22Rv1 (cell line): Measurements from ENCODE around the gene RNASE1.

ENCODE experiments used
- ZFX ChIP-seq: fragments of 450-650 bp; IDR thresholded peaks from 2 replicates; pipeline ENCODE4 v1.6.1; 2017; ENCODE audit warnings: antibody characterized with exemption, borderline replicate concordance
- TF ChIP-seq, protein P1 (sequence below): fragments of 450-650 bp; IDR thresholded peaks from 2 replicates; pipeline ENCODE4 v1.5.1; 2017; ENCODE audit warnings: mild to moderate bottlenecking

GRCh38 chr14:20775043-20775442 is 27.6 kb downstream of the RNASE1 start:
- TF ChIP-seq, protein P1, sequence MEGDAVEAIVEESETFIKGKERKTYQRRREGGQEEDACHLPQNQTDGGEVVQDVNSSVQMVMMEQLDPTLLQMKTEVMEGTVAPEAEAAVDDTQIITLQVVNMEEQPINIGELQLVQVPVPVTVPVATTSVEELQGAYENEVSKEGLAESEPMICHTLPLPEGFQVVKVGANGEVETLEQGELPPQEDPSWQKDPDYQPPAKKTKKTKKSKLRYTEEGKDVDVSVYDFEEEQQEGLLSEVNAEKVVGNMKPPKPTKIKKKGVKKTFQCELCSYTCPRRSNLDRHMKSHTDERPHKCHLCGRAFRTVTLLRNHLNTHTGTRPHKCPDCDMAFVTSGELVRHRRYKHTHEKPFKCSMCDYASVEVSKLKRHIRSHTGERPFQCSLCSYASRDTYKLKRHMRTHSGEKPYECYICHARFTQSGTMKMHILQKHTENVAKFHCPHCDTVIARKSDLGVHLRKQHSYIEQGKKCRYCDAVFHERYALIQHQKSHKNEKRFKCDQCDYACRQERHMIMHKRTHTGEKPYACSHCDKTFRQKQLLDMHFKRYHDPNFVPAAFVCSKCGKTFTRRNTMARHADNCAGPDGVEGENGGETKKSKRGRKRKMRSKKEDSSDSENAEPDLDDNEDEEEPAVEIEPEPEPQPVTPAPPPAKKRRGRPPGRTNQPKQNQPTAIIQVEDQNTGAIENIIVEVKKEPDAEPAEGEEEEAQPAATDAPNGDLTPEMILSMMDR: no peak
- no peak for TF ChIP-seq ZFX
